Activated naive CD4-positive, alpha-beta T cell treated with anti-CD3 and anti-CD28 coated beads, Interleukin-2, amount 10 ng/mL, durations not matched to agents 7 days and 5 days (primary cell): ENCODE results near the gene CCDC107.

Source experiments
- CTCF ChIA-PET: fragments of 350-600 bp; sonication (Branson Sonifier 250); formaldehyde crosslinking; loops from one replicate; lab custom pipeline; 2021; ENCODE audit warnings: antibody characterized with exemption; lab: Charles Lee
- DNase-seq: peaks from one replicate; pipeline ENCODE4 v3.0.0-alpha.2; 2020
- H3K27ac Mint-ChIP-seq: one replicate; pipeline ENCODE4 v1.8.0; 2021; ENCODE audit warnings: mild to moderate bottlenecking, moderate library complexity, mixed read lengths
- H3K27me3 Mint-ChIP-seq: one replicate; pipeline ENCODE4 v1.8.0; 2021; ENCODE audit warnings: mild to moderate bottlenecking, mixed read lengths
- H3K36me3 Mint-ChIP-seq: one replicate; pipeline ENCODE4 v1.8.0; 2021; ENCODE audit warnings: mixed read lengths
- H3K4me1 Mint-ChIP-seq: one replicate; pipeline ENCODE4 v1.8.0; 2021; ENCODE audit warnings: mixed read lengths
- H3K4me3 Mint-ChIP-seq: one replicate; pipeline ENCODE4 v1.8.0; 2021; ENCODE audit warnings: mild to moderate bottlenecking, moderate library complexity, mixed read lengths
- H3K9me3 Mint-ChIP-seq: one replicate; pipeline ENCODE4 v1.8.0; 2021; ENCODE audit warnings: mixed read lengths

Gene CCDC107

DNA sequence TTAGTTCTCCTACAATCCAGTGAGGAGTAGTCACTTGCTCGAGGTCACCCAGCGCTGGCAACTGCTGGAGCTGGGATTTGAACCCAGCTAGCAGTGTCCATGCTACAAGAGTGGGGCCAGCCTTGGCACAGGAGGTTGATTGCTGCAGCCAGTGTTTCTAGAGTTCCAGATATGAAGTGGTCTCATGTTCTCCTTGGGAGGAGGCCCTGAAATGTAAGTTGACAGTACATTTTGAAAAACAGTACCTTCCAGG, 802 bp downstream of the CCDC107 start:
- Mint-ChIP-seq H3K4me1 (peaks cover 79% of the 10 kb centered on the region), H3K4me3 (peak overlapping the region; percentile 81), H3K27ac (peak overlapping the region; percentile 80), H3K27me3 (peaks cover 18% of the 10 kb centered on the region), H3K9me3 (no peaks in the 10 kb centered on the region), H3K36me3 (peaks cover 39% of the 10 kb centered on the region)
- DNase-seq = no peak
- CTCF ChIA-PET = interaction anchor here (0.6 to 13.6 kb wide), 15 partner anchors 11 to 179 kb away, joined by 3 to 96 read pairs (median 9); partner anchors contain the start of genes CD72, CREB3, SIT1 and TLN1

DNA sequence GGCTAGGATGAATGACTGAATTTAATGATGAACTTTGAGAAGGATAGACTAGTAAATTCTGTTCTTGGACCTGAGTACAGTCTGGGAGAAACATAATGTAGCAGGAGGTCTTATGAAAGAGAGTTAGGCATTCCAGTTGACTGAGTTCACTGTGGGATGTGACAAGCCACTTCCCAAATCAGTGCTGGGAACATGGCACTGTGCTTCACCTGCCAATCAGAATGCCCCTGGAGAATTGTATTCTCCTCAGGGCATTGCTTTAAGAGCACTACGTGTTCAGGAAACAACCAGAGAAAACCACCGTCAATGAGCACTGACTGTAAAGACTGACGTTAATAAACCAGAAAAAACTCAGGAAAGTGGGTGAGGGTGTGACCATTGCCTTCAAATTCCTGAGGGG, 1.2 kb downstream of the CCDC107 start:
- H3K4me3 Mint-ChIP-seq = peak overlapping the region; percentile 81
- peaks cover 18% of the 10 kb centered on the region for H3K27me3 Mint-ChIP-seq
- H3K4me1 Mint-ChIP-seq = peaks cover 83% of the 10 kb centered on the region
- H3K27ac Mint-ChIP-seq = peak overlapping the region; percentile 80
- H3K36me3 Mint-ChIP-seq = peaks cover 39% of the 10 kb centered on the region
- no peak for DNase-seq
- CTCF ChIA-PET = interaction anchor here (0.6 to 13.6 kb wide), 14 partner anchors 10 to 131 kb away, joined by 3 to 96 read pairs (median 10); partner anchors contain the start of genes CD72, CREB3, SIT1 and TLN1
- H3K9me3 Mint-ChIP-seq = no peaks in the 10 kb centered on the region

DNA sequence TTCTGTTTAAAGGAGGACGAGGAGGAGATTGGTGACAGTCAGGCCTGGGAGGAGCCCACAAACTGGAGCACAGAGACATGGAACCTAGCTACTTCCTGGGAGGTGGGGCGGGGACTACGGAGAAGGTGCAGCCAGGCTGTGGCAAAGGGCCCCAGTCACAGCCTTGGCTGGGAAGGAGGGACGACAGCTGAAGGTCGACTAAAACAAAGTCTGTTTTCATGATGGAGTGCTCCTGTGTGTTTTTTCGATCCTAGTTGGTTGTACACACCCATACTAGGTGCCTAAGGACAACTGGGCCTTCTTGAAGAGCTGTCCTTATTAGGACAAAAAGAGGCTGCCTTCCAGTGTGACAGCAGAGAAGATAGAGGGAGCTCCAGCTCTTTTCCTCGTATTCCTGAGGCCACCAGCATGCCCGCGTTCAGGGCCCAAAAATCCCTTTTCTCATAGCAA, 2.9 kb downstream of the CCDC107 start:
- no peaks in the 10 kb centered on the region for H3K9me3 Mint-ChIP-seq
- CTCF ChIA-PET = interaction anchor here (1.0 to 13.6 kb wide), 10 partner anchors 13 to 87 kb away, joined by 3 to 96 read pairs (median 6); partner anchors contain the start of genes GBA2, RGP1 and SIT1
- H3K27ac Mint-ChIP-seq = peak overlapping the region; percentile 70
- H3K36me3 Mint-ChIP-seq = peaks cover 39% of the 10 kb centered on the region
- H3K4me3 Mint-ChIP-seq = no peak overlapping the region
- H3K4me1 Mint-ChIP-seq = peaks cover 89% of the 10 kb centered on the region
- peaks cover 18% of the 10 kb centered on the region for H3K27me3 Mint-ChIP-seq
- no peak for DNase-seq

DNA sequence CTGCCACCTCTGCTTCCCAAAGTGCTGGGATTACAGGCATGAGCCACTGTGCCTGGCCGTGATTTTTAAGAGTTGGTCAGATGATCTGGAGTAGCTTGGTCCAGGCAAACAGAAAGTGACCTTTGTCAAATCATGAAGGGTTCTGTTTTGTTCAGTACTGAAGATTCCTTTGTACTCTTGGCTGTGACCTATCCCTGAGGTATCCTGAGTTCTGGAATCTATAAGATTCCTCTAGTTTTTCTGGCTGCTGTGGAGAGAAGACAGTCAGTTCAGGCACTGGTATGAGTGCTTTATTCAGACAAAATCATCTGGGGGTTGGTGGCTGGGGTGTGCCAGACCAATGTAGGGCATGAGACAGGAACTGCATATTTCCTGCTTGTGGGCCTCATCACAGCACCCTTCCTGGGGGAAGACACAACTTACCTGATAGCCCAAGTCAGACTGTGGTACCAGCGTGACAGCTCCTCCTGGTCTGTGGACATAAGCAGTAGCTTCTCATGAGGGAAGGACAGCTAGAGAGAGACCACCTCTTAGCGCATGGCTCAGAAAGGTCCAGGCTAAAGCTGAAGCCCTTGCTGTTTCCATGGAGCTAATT, 3.8 kb downstream of the CCDC107 start:
- Mint-ChIP-seq H3K4me3 (peak overlapping the region; percentile 56), H3K4me1 (peaks cover 88% of the 10 kb centered on the region), H3K27ac (peak overlapping the region; percentile 86), H3K36me3 (peaks cover 39% of the 10 kb centered on the region), H3K27me3 (peaks cover 12% of the 10 kb centered on the region), H3K9me3 (no peaks in the 10 kb centered on the region)
- DNase-seq = peak; percentile 41
- CTCF ChIA-PET = interaction anchor here (1.1 to 13.6 kb wide), 11 partner anchors 14 to 220 kb away, joined by 3 to 96 read pairs (median 5); partner anchors contain the start of genes GBA2, RGP1 and SIT1

DNA sequence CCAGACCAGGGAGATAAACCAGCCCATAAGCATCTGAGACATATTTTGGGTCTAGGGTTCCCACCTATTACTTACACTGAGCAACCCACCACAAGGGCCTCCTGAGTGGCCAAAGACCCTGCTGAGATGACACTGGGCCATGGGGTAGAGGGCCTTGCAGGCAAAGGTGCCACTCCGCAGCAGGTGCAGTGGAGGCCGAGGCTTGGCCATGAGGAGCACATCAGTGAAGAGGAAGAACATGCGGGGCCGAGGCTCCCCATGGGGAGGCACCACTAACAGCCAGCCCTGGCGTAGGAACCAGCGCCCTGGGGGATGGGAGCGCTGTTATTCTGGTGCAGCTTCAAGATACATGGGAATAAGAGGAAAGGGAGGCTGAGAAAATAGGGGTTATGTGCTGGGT, 4.3 kb downstream of the CCDC107 start:
- CTCF ChIA-PET = interaction anchor here (1.1 to 13.6 kb wide), 6 partner anchors 15 to 220 kb away, joined by 3 to 96 read pairs (median 27); partner anchors contain the start of gene SIT1
- H3K9me3 Mint-ChIP-seq = peaks cover under 1% of the 10 kb centered on the region
- H3K4me3 Mint-ChIP-seq = peak overlapping the region; percentile 56
- peaks cover 82% of the 10 kb centered on the region for H3K4me1 Mint-ChIP-seq
- peaks cover 39% of the 10 kb centered on the region for H3K36me3 Mint-ChIP-seq
- peaks cover 10% of the 10 kb centered on the region for H3K27me3 Mint-ChIP-seq
- no peak for DNase-seq
- peak overlapping the region; percentile 86 for H3K27ac Mint-ChIP-seq

DNA sequence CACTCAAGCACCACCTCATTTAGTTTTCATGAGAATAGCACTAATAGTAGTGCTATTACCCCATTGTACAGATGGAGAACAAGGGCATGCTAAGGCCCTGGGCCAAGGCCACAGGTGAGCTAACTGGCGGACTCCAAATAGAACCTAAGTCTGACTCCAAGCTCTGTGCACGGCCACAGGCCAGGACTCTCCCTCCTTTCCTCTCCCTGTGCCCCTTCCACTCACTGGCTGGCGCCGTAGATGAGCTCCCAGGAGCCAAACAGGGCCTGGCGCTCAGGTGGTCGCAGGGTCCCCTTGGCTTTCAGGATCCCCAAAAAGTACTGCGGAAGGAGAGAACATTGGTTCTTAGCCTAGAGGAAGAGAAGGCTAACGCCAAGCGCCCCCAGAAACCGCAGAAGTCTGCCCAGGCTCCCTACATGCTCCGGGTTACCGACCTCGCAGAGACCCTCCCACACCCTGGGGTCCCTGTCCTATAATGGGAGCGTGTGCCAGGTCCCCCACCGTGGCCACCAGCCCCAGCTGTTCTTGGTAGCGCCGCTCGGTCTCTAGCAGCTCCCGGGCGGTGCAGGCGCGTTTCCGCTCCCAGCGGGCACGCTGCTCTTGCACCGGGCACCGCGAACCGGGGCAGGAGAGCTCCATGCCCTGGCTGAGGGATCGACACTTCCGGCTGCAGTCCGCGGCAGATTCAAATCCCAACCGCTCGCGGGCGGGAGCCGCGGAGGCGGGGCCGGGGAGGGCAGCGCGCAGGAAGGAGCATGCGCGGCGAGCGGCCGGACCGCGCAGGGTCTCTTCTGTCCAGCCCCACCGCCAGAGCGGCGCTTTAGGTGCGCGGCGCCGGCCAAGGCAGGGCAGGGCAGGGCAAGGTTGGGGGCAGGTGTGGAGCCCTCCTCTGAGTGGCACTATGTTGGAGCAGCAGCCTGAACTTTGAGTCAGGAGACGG, 6.7 kb downstream of the CCDC107 start, which contains the start of gene ARHGEF39:
TSS of gene ARHGEF39 (minus strand) at position 665 of the 940 bp plus-strand sequence. CDS start at position 639, 26 bp downstream.
- Mint-ChIP-seq H3K4me1 (peaks cover 65% of the 10 kb centered on the region), H3K4me3 (peak within 1 kb of the TSS; percentile 87)
- DNase-seq = peak; percentile 85

DNA sequence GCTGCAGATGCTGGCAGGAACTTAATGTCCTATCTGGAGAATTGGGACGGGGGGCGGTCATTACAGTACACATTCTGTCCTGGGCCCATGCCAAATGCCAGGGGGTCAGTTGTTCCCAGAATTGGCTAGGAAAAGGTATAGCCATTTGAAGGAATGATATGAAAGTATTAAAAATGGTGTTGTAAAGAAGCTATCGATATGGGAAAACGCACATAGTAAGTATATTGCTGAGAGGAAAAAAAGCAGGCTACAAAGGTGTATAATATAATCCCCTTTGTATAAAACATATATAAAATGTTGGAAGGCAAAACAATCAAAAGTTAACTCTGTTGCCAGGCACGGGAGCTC, 7.4 kb downstream of the CCDC107 start:
- no peaks in the 10 kb centered on the region for H3K27me3 Mint-ChIP-seq
- H3K27ac Mint-ChIP-seq = peak overlapping the region; percentile 84
- H3K9me3 Mint-ChIP-seq = peaks cover 2% of the 10 kb centered on the region
- CTCF ChIA-PET = interaction anchor here (0.9 to 13.6 kb wide), 9 partner anchors 13 to 217 kb away, joined by 3 to 96 read pairs (median 7); partner anchors contain the start of gene TLN1
- peak overlapping the region; percentile 87 for H3K4me3 Mint-ChIP-seq
- peaks cover 21% of the 10 kb centered on the region for H3K36me3 Mint-ChIP-seq
- no peak for DNase-seq
- H3K4me1 Mint-ChIP-seq = peaks cover 58% of the 10 kb centered on the region

More for the DNA sequence above, 6.7 kb downstream of the CCDC107 start, which contains the start of gene ARHGEF39:
- CTCF ChIA-PET = interaction anchor here (0.6 to 13.6 kb wide), 15 partner anchors 11 to 218 kb away, joined by 3 to 96 read pairs (median 4); partner anchors contain the start of gene TLN1
- Mint-ChIP-seq H3K9me3 (peaks cover 2% of the 10 kb centered on the region), H3K27ac (peak within 1 kb of the TSS; percentile 84), H3K36me3 (peaks cover 27% of the 10 kb centered on the region), H3K27me3 (no peaks in the 10 kb centered on the region)

DNA sequence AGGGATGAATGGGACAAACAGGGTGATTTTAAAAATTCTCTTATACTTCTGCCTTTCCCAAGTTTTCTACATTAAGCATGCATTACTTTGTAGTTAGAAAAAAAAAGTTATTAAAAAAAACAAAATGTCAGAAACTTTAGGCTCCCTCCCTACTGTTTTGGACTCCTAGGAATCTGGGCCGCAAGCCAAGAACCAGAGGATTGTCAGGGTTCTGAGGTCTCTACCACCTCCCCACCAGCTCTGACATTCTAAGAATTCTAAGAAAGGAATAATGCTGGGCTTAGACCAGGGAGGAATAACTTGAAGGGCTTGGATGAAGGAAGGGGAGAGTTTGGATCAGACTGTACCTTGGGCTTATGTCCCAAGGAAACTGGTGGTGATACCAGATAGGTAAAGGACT, 8.0 kb downstream of the CCDC107 start:
- CTCF ChIA-PET = interaction anchor here (1.3 to 13.6 kb wide), 4 partner anchors 16 to 55 kb away, joined by 3 to 96 read pairs (median 34); no protein-coding TSS in a partner anchor
- Mint-ChIP-seq H3K4me3 (peak overlapping the region; percentile 87), H3K4me1 (peaks cover 52% of the 10 kb centered on the region), H3K9me3 (peaks cover 2% of the 10 kb centered on the region), H3K36me3 (peaks cover 15% of the 10 kb centered on the region), H3K27ac (peak overlapping the region; percentile 12), H3K27me3 (no peaks in the 10 kb centered on the region)
- DNase-seq = no peak

DNA sequence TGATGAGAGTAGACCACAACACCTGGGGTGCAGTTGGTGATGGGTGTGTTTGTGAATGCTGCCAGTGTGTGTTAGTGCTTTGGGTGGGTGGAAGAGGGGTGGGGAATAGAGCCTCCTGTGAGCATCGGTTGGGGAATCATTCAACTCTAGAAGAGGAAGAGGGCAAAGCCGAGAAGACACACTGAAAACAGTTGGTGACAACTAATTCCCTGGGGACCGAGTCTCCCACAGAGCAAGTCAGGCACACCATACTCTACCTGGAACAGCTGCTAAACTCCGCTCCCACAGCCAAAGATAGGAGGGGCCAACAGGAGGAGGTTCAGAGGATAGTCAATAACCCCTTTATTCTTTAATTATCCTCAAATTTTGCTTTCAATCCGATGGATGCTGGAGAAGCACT, 8.5 kb downstream of the CCDC107 start:
- Mint-ChIP-seq H3K9me3 (peaks cover 2% of the 10 kb centered on the region), H3K36me3 (peaks cover 12% of the 10 kb centered on the region), H3K27ac (peak overlapping the region; percentile 12), H3K27me3 (no peaks in the 10 kb centered on the region), H3K4me3 (peak overlapping the region; percentile 87), H3K4me1 (peaks cover 48% of the 10 kb centered on the region)
- CTCF ChIA-PET = interaction anchor here (1.1 to 13.6 kb wide), 5 partner anchors 9 to 56 kb away, joined by 3 to 96 read pairs (median 27); partner anchors contain the start of genes CCDC107 and RMRP
- DNase-seq = no peak

DNA sequence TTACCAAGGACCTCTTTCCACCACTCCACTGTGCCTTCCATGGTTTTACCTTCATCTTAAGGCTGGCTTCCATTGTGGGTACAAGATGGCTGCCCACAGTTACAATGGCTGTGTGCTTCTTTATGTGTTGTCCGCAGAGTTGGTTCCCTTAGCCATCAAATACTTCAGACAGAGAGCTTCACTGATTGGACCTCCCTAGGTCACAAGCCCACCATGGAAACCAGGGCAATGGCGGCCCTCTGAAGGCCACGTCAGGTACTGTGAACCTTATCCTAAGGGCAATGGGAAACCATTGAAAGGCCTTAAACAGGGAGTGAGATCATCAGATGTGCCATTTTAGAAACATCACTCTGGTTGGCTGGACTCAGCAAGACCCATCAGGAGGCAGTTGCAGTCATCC, 9.8 kb downstream of the CCDC107 start:
- no peaks in the 10 kb centered on the region for H3K36me3 Mint-ChIP-seq
- H3K27ac Mint-ChIP-seq = no peak overlapping the region
- H3K27me3 Mint-ChIP-seq = peaks cover 7% of the 10 kb centered on the region
- CTCF ChIA-PET = interaction anchor here (1.1 kb wide), 1 partner anchor 10 kb away, joined by 3 read pairs; the partner anchor contains the start of genes CCDC107 and RMRP
- DNase-seq = no peak
- H3K4me3 Mint-ChIP-seq = no peak overlapping the region
- peaks cover 34% of the 10 kb centered on the region for H3K4me1 Mint-ChIP-seq
- peaks cover 2% of the 10 kb centered on the region for H3K9me3 Mint-ChIP-seq

DNA sequence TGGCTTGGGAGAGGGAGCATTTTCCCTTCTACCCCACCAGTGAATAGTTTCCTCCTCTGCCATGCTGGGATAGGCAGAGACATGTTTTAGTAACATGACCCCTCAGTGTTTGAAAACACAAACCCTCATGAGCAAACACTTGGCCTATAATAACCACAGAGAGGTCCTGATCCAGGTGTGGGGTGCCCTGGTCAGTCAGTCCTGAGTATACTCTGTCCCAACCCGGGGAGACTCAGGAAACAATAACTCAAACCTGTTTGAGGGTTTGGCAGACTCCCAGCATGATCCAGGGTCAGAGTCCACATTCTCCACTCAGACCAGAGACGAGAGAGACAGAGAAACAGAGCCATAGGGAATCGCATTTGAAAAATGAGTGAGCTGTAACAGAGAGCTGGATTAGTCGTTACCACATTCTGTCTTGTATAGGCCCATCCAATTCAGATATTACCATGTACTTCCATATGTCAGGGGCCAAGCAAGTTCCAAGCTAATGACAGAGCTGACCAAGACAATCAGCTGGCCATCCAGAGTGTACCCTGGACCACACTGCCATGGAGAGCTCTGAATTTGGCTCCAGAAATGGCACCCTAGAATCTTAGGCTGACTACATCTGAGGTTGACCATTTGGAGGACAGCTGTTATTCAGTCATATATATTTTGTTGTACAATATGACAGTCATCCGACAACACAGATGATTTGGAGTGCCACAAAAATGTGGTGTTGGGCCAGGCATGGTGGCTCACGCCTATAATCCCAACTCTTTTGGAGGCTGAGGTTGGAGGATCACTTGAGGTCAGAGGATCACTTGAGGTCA, 11.4 kb downstream of the CCDC107 start:
- peaks cover 21% of the 10 kb centered on the region for H3K4me1 Mint-ChIP-seq
- DNase-seq = no peak
- H3K9me3 Mint-ChIP-seq = peaks cover 2% of the 10 kb centered on the region
- CTCF ChIA-PET = interaction anchor here (1.3 to 1.6 kb wide), 3 partner anchors 11 to 27 kb away, joined by 4 to 9 read pairs (median 9); partner anchors contain the start of genes CCDC107 and RMRP
- no peaks in the 10 kb centered on the region for H3K36me3 Mint-ChIP-seq
- no peak overlapping the region for H3K4me3 Mint-ChIP-seq
- peaks cover 21% of the 10 kb centered on the region for H3K27me3 Mint-ChIP-seq
- H3K27ac Mint-ChIP-seq = no peak overlapping the region

DNA sequence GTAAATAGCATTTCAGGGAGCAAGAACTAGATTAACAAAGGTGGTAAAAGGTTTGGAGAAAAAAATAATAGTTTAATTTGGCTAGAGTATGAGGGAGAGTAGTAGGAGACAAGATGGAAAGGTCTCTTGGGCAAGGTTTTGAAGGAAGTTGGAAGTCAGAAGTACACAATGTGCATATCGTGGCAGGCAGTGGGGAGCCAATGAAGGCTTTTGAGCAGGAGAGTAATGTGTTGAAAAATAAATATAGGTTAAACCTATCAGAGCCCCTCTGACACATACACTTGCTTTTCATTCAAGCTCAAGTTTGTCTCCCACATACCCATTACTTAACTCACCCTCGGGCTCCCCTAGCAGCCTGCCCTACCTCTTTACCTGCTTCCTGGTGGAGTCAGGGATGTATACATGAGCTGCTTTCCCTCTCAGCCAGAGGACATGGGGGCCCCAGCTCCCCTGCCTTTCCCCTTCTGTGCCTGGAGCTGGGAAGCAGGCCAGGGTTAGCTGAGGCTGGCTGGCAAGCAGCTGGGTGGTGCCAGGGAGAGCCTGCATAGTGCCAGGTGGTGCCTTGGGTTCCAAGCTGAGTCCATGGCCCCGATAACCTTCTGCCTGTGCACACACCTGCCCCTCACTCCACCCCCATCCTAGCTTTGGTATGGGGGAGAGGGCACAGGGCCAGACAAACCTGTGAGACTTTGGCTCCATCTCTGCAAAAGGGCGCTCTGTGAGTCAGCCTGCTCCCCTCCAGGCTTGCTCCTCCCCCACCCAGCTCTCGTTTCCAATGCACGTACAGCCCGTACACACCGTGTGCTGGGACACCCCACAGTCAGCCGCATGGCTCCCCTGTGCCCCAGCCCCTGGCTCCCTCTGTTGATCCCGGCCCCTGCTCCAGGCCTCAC, 15.3 kb downstream of the CCDC107 start, which contains the start of gene CA9:
TSS of gene CA9 (plus strand) at position 797 of the 893 bp plus-strand sequence. CDS start at position 829, 32 bp downstream.
- CTCF ChIA-PET = interaction anchor here (1.8 to 2.5 kb wide), 2 partner anchors 18 to 23 kb away, joined by 6 to 9 read pairs; no protein-coding TSS in a partner anchor
- Mint-ChIP-seq H3K27ac (no peak within 1 kb of the TSS), H3K4me1 (peaks cover 14% of the 10 kb centered on the region), H3K9me3 (no peaks in the 10 kb centered on the region), H3K36me3 (no peaks in the 10 kb centered on the region), H3K27me3 (peaks cover 59% of the 10 kb centered on the region), H3K4me3 (no peak within 1 kb of the TSS)
- no peak for DNase-seq
